ENCODE data around the gene KRT86. TPM values are rescaled to one million over a fixed set of nuclear protein-coding genes. Genes with fewer than 3 reads are reported as not detected.

The KRT86 gene
- total and polyA plus RNA-seq, 2 experiments from 2014 or later: 0.16 TPM; not detected in 1

DNA sequence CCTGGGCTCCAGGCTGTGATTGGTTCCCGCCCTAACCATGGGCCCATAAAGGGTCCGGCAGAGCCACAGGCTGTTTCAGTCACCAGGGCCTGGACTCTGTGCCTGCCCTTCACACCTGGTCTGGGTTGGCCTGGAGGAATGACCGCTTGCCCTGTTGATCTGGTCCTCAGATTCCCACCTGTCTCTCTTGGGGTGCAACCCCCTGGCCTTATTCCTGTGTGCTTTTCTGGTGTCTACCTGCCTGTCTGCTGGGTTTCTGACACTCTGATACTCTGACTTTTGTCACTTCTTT, 49.7 kb downstream of the KRT86 start:
- Mint-ChIP-seq H3K36me3 (ENCODE audit: low read depth) (no peaks in the 10 kb centered on the region), H3K4me1 (peaks cover 7% of the 10 kb centered on the region; the same call in 2 of the 3 replicates), H3K4me3 (no peak overlapping the region), H3K9me3 (no peaks in the 10 kb centered on the region), H3K27ac (no peak overlapping the region), H3K27me3 (ENCODE audit: insufficient read depth, low read depth, poor library complexity) (peaks cover 11% of the 10 kb centered on the region)
- Histone ChIP-seq H3K4me3 (no peak overlapping the region), H2AFZ (no peak overlapping the region), H4K20me1 (replicated peaks; ENCODE audit: insufficient read depth) (no peaks in the 10 kb centered on the region), H3K27me3 (ENCODE audit: insufficient read depth) (no peaks in the 10 kb centered on the region), H3K36me3 (ENCODE audit: insufficient read depth) (no peaks in the 10 kb centered on the region), H3K79me2 (replicated peaks; ENCODE audit: insufficient read depth) (no peaks in the 10 kb centered on the region), H3K27ac (ENCODE audit: low read depth) (no peak overlapping the region), H3K9me2 (ENCODE audit: insufficient read depth) (no peaks in the 10 kb centered on the region), H3K4me1 (ENCODE audit: insufficient read depth) (no peaks in the 10 kb centered on the region), H3F3A (replicated peaks; ENCODE audit: low read depth) (no peaks in the 10 kb centered on the region), H3K4me2 (no peak overlapping the region)
- ATAC-seq: no peak
- no peak for TF ChIP-seq EZH2 (IDR thresholded peaks at IDR 0.05; ENCODE audit: low read depth, unreplicated experiment)
- no peak for DNase-seq (ENCODE audit: low spot score)

DNA sequence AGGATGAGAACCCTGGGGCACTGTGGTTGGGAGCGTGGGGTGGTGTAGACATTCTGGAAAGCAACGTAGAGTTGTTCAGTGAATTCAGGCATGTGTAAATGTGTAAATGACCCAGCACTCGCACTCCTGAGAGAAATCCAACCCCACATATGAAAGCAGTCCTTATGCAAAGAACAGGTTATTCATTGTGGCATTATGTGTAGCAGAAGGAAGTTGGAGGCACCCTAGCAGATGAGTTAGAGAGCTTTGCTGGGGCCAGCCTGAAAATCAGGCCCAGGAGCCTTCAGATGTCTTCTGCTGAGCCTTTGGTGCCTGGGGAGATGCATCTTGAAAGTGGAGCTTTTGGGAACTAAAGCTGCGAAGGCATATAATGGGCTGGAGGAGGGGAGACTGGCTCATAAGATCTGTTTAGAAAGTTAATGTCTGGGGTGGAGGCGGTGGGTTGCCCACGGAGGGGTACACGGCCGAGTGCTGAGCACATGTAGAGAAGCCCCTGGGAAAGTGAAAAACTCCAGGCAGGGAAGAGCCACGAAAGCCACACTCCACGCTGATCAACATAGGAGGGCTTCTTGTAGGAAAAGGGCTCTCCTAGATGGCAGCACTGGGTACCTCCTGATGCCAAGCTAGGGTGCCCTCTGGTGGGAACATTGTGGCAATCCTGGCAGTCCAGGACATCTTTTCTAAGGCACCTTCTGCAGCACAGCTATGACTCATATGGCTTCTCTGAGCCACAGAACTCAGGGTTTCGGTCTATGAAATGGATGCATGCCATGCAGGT, 52.8 kb downstream of the KRT86 start:
- Histone ChIP-seq H3F3A (replicated peaks; ENCODE audit: low read depth) (no peaks in the 10 kb centered on the region), H3K79me2 (replicated peaks; ENCODE audit: insufficient read depth) (no peaks in the 10 kb centered on the region), H2AFZ (no peak overlapping the region), H3K27me3 (ENCODE audit: insufficient read depth) (no peaks in the 10 kb centered on the region), H3K4me1 (ENCODE audit: insufficient read depth) (no peaks in the 10 kb centered on the region), H3K27ac (ENCODE audit: low read depth) (no peak overlapping the region), H3K9me2 (ENCODE audit: insufficient read depth) (no peaks in the 10 kb centered on the region), H3K36me3 (ENCODE audit: insufficient read depth) (no peaks in the 10 kb centered on the region), H3K4me2 (no peak overlapping the region), H3K4me3 (no peak overlapping the region), H4K20me1 (replicated peaks; ENCODE audit: insufficient read depth) (no peaks in the 10 kb centered on the region)
- no peaks in the 10 kb centered on the region for H3K9me3 Mint-ChIP-seq
- peaks cover 7% of the 10 kb centered on the region; the same call in 2 of the 3 replicates for H3K4me1 Mint-ChIP-seq
- peak; percentile 90 for DNase-seq (ENCODE audit: low spot score)
- ATAC-seq: peak; percentile 97
- TF ChIP-seq, protein P1, sequence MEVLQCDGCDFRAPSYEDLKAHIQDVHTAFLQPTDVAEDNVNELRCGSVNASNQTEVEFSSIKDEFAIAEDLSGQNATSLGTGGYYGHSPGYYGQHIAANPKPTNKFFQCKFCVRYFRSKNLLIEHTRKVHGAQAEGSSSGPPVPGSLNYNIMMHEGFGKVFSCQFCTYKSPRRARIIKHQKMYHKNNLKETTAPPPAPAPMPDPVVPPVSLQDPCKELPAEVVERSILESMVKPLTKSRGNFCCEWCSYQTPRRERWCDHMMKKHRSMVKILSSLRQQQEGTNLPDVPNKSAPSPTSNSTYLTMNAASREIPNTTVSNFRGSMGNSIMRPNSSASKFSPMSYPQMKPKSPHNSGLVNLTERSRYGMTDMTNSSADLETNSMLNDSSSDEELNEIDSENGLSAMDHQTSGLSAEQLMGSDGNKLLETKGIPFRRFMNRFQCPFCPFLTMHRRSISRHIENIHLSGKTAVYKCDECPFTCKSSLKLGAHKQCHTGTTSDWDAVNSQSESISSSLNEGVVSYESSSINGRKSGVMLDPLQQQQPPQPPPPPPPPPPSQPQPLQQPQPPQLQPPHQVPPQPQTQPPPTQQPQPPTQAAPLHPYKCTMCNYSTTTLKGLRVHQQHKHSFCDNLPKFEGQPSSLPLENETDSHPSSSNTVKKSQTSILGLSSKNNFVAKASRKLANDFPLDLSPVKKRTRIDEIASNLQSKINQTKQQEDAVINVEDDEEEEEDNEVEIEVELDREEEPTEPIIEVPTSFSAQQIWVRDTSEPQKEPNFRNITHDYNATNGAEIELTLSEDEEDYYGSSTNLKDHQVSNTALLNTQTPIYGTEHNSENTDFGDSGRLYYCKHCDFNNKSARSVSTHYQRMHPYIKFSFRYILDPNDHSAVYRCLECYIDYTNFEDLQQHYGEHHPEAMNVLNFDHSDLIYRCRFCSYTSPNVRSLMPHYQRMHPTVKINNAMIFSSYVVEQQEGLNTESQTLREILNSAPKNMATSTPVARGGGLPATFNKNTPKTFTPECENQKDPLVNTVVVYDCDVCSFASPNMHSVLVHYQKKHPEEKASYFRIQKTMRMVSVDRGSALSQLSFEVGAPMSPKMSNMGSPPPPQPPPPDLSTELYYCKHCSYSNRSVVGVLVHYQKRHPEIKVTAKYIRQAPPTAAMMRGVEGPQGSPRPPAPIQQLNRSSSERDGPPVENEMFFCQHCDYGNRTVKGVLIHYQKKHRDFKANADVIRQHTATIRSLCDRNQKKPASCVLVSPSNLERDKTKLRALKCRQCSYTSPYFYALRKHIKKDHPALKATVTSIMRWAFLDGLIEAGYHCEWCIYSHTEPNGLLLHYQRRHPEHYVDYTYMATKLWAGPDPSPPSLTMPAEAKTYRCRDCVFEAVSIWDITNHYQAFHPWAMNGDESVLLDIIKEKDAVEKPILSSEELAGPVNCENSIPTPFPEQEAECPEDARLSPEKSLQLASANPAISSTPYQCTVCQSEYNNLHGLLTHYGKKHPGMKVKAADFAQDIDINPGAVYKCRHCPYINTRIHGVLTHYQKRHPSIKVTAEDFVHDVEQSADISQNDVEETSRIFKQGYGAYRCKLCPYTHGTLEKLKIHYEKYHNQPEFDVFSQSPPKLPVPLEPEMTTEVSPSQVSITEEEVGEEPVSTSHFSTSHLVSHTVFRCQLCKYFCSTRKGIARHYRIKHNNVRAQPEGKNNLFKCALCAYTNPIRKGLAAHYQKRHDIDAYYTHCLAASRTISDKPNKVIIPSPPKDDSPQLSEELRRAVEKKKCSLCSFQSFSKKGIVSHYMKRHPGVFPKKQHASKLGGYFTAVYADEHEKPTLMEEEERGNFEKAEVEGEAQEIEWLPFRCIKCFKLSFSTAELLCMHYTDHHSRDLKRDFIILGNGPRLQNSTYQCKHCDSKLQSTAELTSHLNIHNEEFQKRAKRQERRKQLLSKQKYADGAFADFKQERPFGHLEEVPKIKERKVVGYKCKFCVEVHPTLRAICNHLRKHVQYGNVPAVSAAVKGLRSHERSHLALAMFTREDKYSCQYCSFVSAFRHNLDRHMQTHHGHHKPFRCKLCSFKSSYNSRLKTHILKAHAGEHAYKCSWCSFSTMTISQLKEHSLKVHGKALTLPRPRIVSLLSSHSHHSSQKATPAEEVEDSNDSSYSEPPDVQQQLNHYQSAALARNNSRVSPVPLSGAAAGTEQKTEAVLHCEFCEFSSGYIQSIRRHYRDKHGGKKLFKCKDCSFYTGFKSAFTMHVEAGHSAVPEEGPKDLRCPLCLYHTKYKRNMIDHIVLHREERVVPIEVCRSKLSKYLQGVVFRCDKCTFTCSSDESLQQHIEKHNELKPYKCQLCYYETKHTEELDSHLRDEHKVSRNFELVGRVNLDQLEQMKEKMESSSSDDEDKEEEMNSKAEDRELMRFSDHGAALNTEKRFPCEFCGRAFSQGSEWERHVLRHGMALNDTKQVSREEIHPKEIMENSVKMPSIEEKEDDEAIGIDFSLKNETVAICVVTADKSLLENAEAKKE (CRISPR knock-in tag; IDR thresholded peaks at IDR 0.05): no peak
- TF ChIP-seq, protein P2, sequence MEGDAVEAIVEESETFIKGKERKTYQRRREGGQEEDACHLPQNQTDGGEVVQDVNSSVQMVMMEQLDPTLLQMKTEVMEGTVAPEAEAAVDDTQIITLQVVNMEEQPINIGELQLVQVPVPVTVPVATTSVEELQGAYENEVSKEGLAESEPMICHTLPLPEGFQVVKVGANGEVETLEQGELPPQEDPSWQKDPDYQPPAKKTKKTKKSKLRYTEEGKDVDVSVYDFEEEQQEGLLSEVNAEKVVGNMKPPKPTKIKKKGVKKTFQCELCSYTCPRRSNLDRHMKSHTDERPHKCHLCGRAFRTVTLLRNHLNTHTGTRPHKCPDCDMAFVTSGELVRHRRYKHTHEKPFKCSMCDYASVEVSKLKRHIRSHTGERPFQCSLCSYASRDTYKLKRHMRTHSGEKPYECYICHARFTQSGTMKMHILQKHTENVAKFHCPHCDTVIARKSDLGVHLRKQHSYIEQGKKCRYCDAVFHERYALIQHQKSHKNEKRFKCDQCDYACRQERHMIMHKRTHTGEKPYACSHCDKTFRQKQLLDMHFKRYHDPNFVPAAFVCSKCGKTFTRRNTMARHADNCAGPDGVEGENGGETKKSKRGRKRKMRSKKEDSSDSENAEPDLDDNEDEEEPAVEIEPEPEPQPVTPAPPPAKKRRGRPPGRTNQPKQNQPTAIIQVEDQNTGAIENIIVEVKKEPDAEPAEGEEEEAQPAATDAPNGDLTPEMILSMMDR (conservative IDR thresholded peaks at IDR 0.05; ENCODE audit: low read depth in 2 of 2): peak; percentile 86 to 100
- TF ChIP-seq NANOG (IDR thresholded peaks at IDR 0.05; ENCODE audit: borderline replicate concordance) (no peak), EZH2 (IDR thresholded peaks at IDR 0.05; ENCODE audit: low read depth, unreplicated experiment) (no peak), ZNF114 (CRISPR knock-in tag; IDR thresholded peaks at IDR 0.05) (no peak), POLR2AphosphoS5 (IDR thresholded peaks at IDR 0.05; ENCODE audit: low read depth) (no peak)
- TF ChIP-seq, protein P3, sequence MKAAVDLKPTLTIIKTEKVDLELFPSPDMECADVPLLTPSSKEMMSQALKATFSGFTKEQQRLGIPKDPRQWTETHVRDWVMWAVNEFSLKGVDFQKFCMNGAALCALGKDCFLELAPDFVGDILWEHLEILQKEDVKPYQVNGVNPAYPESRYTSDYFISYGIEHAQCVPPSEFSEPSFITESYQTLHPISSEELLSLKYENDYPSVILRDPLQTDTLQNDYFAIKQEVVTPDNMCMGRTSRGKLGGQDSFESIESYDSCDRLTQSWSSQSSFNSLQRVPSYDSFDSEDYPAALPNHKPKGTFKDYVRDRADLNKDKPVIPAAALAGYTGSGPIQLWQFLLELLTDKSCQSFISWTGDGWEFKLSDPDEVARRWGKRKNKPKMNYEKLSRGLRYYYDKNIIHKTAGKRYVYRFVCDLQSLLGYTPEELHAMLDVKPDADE (IDR thresholded peaks at IDR 0.05): no peak
- no peak overlapping the region for H3K4me3 Mint-ChIP-seq
- peaks cover 8% of the 10 kb centered on the region for H3K27me3 Mint-ChIP-seq (ENCODE audit: insufficient read depth, low read depth, poor library complexity)
- no peaks in the 10 kb centered on the region for H3K36me3 Mint-ChIP-seq (ENCODE audit: low read depth)
- no peak overlapping the region for H3K27ac Mint-ChIP-seq
